NCI-H1436 (cell line): ENCODE measurements around the gene ZCCHC8.

Experiments used
- DNase-seq: peaks from one replicate; lab custom pipeline; 2025; lab: John Stamatoyannopoulos, UW

ZCCHC8 gene

DNA sequence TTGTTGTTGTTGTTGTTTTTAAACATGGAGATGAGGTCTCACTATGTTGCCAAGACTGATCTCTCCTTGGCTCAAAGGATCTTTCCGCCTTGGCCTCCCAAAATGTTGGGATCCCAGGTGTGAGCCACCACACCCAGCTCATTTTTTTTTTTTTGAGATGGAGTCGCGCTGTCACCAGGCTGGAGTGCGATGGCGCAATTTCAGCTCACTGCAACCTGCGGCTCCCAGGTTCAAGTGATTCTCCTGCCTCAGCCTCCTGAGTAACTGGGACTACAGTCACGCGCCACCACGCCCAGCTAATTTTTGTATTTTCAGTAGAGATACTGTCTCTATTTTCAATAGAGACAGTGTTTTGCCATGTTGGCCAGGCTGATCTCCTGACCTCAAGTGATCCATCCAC lies 73.3 kb downstream of the ZCCHC8 start:
- no peak for DNase-seq

DNA sequence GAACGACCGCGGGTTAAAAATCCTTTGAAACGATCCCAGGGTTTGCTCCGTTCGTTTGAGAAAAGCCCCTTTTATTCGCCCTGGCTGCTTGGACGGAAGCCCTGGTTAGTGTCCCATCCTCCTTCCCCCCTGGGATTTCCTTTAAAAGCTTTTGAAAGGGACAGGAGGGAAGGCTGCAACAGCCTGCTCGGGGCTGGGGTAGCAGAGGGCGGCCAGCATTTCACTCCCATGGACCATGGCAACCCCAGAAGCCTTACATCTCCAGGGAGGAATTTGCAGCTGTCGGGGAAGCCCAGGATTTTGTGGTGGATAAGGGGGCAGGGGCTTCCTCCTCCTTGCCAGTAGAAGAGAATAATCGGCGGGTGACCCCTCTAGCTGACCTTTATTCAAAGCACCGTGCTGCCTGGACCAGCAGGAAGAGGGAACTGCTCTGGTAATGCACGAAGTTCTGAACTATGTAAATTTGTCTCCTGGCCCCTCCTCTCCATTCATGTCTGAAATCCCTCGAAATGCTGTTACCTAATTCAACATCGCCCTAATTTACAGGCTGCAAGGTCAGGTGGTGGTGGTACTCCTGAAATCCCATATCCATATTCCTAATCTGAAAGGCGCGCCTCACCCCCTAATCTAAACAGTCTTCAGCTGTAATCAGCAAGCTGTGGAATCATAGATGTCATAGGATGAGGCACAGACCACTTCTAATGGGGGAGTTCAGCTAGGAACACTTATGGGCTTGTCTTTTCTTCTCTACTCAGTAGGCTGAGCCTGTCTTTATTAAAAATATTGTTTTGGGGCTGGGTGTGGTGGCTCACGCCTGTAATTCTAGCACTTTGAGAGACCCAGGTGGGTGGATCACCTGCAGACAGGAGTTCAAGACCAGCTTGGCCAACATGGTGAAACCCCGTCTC lies 77.2 kb downstream of the ZCCHC8 start:
- no peak for DNase-seq

DNA sequence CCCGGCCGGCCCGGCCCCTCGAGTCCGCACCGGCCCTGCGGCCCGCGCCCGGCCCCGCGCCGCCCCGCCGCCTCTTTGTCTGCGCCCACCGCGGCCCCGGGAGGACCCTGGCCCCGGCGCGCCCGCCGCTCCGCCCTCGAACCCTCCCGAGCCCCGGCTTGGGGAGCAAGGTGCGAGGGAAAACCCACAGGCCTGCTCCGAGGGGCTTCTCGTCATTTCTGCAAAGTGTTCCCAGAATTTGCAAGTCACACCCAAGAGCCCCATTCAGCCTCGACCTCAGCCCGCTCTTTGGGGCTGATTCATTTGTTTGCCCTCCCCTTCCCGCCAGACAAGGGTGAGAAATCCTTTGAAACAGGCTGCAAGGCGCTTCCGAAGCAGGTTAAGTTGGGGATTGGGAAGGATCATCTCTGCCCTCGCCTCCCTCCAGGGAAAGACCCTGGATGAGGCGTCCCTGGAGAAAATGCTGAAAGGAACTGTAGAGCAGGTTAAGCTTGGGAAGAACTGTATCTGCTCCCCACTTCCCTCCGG lies 77.9 kb downstream of the ZCCHC8 start:
- no peak for DNase-seq

DNA sequence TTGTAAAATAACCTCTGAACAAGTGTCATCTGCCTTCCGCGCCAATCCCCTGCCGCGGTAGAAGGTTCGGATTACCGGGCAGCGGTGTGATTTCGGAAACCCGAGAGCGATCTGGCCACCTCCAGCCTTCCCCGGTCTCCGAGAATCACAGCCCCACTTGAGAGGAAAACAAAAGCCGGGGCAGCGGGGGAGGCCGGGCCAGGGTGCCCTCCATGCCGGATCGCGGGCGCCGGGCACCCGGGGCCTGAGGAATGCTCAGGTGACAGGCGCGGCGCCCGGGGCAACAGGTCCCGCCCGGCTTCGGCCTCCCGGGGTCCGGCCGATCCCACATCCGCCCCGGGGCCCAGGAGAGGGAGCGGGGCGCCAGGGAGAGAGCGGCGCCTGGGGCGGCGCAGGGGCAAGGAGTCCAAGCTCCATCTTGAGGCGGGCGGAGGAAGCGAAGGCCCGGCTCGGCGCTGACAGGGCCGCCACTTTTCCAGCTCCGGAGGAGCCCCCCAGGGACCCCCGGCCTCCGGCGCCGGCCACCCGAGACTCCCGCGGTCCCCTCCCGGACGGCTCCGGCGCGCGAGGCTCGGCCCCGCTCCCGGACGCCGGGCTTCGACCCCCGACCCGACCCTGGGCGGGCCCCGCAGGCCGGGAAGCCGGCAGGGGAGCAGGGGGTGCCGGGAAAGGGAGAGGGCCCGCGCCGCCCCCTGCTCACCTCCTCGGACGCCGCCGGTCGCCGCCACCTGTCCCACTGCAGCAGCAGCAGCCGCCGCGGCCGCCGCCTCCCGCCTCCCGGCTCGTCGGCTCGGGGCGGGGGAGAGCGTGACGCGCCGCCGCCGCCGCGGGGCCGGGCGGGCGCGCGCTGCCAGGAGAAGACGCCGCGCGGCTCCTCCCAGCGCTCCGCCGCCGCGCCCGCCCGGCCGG lies 78.7 kb downstream of the ZCCHC8 start, which contains the start of gene CLIP1:
Gene CLIP1, minus strand, starts transcription at position 849 of the 909 bp plus-strand sequence. CDS start 42,217 bp downstream, outside the sequence.
- DNase-seq = no peak
